Body of pancreas (tissue), 4 donors: ENCODE measurements around the gene CD300LF. TPM values are rescaled to one million over a fixed set of nuclear protein-coding genes. Genes with fewer than 3 reads are reported as not detected.
A peak's percentile ranks its signal among the peaks of the same experiment; 100 is the strongest.

Experiments used
- ATAC-seq: fragments of 150-250 bp; one replicate; pipeline ENCODE4 v1.9.1; 2016
- DNase-seq, 4 donors: peaks; one replicate each; pipeline ENCODE4 v3.0.0-alpha.2; 2019
- H3K27ac ChIP-seq, 4 donors: fragments of 200-600 bp; sonication (generic); 1 replicate in 3 of 4; 2 replicates in 1 of 4; pipeline versions ENCODE4 v1.5.1 to v1.6.1; 2016 to 2019; ENCODE audit warnings: mild to moderate bottlenecking in 1 of 4, mixed read lengths in 1 of 4, moderate library complexity in 1 of 4
- H3K27me3 ChIP-seq, 2 donors: fragments of 200-600 bp; sonication (generic); one replicate each; pipeline ENCODE4 v1.6.0; 2016; ENCODE audit warnings: mild to moderate bottlenecking in 1 of 2
- H3K36me3 ChIP-seq, 2 donors: fragments of 200-600 bp; sonication (generic); replicated peaks in 1 of 2; 2 replicates each; pipeline ENCODE4 v1.5.1; 2016; ENCODE audit warnings: low read depth in 2 of 2; ENCODE audit not compliant: insufficient read depth in 1 of 2
- H3K4me1 ChIP-seq: fragments of 200-600 bp; sonication (generic); one replicate; pipeline ENCODE4 v1.6.0; 2016
- H3K4me3 ChIP-seq, 2 donors: fragments of 200-600 bp; sonication (generic); 1 replicate in 1 of 2; 2 replicates in 1 of 2; pipeline ENCODE4 v1.5.1; 2016 to 2019
- H3K9me3 ChIP-seq, 3 donors: fragments of 200-600 bp; sonication (generic); 1 replicate in 2 of 3; 2 replicates in 1 of 3; pipeline ENCODE4 v1.5.1; 2016
- POLR2A ChIP-seq, 3 donors: fragments of 450-650 bp; IDR thresholded peaks; one replicate each; pipeline ENCODE4 v1.6.1; 2016; ENCODE audit warnings: antibody characterized with exemption in 3 of 3, mild to moderate bottlenecking in 2 of 3
- WGBS, 2 donors: methylation state at CpG; one replicate each; pipeline ENCODE4 v1.1.5; 2017; 5-methylcytosine and 5-hydroxymethylcytosine counted together
- intact Hi-C: fragments of 100-400 bp; cut with DNase I; formaldehyde crosslinking; loops from one replicate; pipeline ENCODE4 v1.15.1; 2023
- total RNA-seq, 2 donors: library from RNA; depleted of rRNA; stranded (reverse); fragments of >200 nt; gene quantifications; one replicate each; pipeline ENCODE4 v1.1.0, GENCODE V29; 2016
- TF ChIP-seq, protein P1 (sequence below), 7 experiments: fragments of 450-650 bp in 4 of 7; fragments of 200-600 bp in 3 of 7; sonication (generic) in 3 of 7; IDR thresholded peaks; one replicate each; pipeline ENCODE4 v1.5.1; 2016 to 2019; ENCODE audit warnings: antibody characterized with exemption in 7 of 7

Gene CD300LF
- total RNA-seq, 2 donors from 2014 or later: not detected

GRCh38 chr17:74756891-74757290, 44.2 kb upstream of the CD300LF start:
- intact Hi-C loops: no loop called here
- H3K4me1 ChIP-seq: peaks cover 97% of the 10 kb centered on the region
- H3K36me3 ChIP-seq: no peaks in the 10 kb centered on the region
- H3K4me3 ChIP-seq: no peak overlapping the region
- no peaks in the 10 kb centered on the region for H3K9me3 ChIP-seq
- TF ChIP-seq, protein P1, sequence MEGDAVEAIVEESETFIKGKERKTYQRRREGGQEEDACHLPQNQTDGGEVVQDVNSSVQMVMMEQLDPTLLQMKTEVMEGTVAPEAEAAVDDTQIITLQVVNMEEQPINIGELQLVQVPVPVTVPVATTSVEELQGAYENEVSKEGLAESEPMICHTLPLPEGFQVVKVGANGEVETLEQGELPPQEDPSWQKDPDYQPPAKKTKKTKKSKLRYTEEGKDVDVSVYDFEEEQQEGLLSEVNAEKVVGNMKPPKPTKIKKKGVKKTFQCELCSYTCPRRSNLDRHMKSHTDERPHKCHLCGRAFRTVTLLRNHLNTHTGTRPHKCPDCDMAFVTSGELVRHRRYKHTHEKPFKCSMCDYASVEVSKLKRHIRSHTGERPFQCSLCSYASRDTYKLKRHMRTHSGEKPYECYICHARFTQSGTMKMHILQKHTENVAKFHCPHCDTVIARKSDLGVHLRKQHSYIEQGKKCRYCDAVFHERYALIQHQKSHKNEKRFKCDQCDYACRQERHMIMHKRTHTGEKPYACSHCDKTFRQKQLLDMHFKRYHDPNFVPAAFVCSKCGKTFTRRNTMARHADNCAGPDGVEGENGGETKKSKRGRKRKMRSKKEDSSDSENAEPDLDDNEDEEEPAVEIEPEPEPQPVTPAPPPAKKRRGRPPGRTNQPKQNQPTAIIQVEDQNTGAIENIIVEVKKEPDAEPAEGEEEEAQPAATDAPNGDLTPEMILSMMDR (IDR thresholded peaks at IDR 0.05): no peak
- TF ChIP-seq POLR2A (IDR thresholded peaks at IDR 0.05): no peak
- peak overlapping the region in 3 of 4 donors; percentile 80 to 86 (median 83) for H3K27ac ChIP-seq
- DNase-seq (no peak), ATAC-seq (no peak)
- no peaks in the 10 kb centered on the region for H3K27me3 ChIP-seq
- 32 to 40% methylated on average over 1 to 3 of the region's 3 CpGs for WGBS, 2 donors

GRCh38 chr17:74755533-74755932, 42.8 kb upstream of the CD300LF start:
- no peaks in the 10 kb centered on the region for H3K9me3 ChIP-seq
- H3K4me3 ChIP-seq: no peak overlapping the region
- no peaks in the 10 kb centered on the region for H3K36me3 ChIP-seq
- no peak for TF ChIP-seq POLR2A (IDR thresholded peaks at IDR 0.05)
- TF ChIP-seq, protein P1 (IDR thresholded peaks at IDR 0.05): no peak
- ATAC-seq (no peak), DNase-seq (no peak)
- 81 to 83% methylated on average over 7 to 8 of the region's 8 CpGs for WGBS, 2 donors
- no peaks in the 10 kb centered on the region for H3K27me3 ChIP-seq
- peak overlapping the region in 1 of 4 donors; percentile 14 for H3K27ac ChIP-seq
- peaks cover 96% of the 10 kb centered on the region for H3K4me1 ChIP-seq
- intact Hi-C loops: no loop called here

DNA sequence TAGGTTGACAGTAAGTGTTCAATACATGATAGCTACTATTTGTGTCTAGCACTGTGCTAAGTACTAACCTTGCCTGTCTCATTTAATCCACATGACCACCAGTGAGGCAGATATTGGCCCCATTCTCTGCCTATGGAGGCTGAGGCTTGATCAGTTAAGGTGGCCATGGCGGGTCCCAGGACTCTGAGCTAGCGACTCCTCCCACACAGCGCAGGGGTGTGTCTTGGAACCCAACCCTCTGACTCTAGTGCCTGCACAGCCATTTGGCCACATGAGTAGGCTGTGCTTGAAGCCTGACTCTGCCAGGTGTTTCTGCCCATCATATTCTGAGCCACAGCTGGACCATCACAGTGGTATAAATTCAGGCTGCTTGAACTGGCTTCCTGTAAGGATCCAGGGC, 42.1 kb upstream of the CD300LF start:
- intact Hi-C loops: no loop called here
- WGBS, 2 donors: 77 to 97% methylated on average over 3 of the region's 3 CpGs
- Histone ChIP-seq H3K27ac (peak overlapping the region in 1 of 4 donors; percentile 4), H3K9me3 (no peaks in the 10 kb centered on the region), H3K4me3 (no peak overlapping the region), H3K4me1 (peaks cover 95% of the 10 kb centered on the region), H3K27me3 (no peaks in the 10 kb centered on the region), H3K36me3 (no peaks in the 10 kb centered on the region)
- TF ChIP-seq POLR2A (IDR thresholded peaks at IDR 0.05): no peak
- TF ChIP-seq, protein P1 (IDR thresholded peaks at IDR 0.05): no peak
- ATAC-seq: no peak
- no peak for DNase-seq

GRCh38 chr17:74752822-74753401, 40.2 kb upstream of the CD300LF start:
- Histone ChIP-seq H3K27me3 (no peaks in the 10 kb centered on the region), H3K4me1 (peaks cover 76% of the 10 kb centered on the region), H3K9me3 (no peaks in the 10 kb centered on the region), H3K27ac (peak overlapping the region in 3 of 4 donors; percentile 95 to 96 (median 96)), H3K4me3 (no peak overlapping the region), H3K36me3 (no peaks in the 10 kb centered on the region)
- no peak for DNase-seq
- ATAC-seq: no peak
- 71 to 73% methylated on average over 7 of the region's 7 CpGs for WGBS, 2 donors
- TF ChIP-seq POLR2A (IDR thresholded peaks at IDR 0.05): no peak
- TF ChIP-seq, protein P1 (IDR thresholded peaks at IDR 0.05): no peak
- intact Hi-C loops: no loop called here

DNA sequence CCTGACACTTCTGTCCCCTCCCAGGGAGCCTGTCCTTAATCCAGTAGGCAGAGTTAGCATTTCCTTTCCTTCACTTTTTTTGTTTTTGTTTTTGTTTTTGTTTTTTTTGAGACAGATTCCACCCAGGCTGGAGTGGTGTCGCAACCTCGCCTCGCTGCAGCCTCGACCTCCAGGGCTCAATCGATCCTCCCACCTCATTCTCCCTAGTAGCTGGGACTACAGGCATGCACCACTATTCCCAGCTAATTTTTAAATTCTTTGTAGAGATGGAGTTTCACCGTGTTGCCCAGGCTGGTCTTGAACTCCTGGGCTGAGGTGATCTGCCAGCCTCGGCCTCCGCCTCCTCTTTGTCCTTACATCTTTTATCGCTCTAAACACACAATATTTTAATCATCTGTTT, 39.7 kb upstream of the CD300LF start:
- Histone ChIP-seq H3K36me3 (no peaks in the 10 kb centered on the region), H3K27me3 (no peaks in the 10 kb centered on the region), H3K4me1 (peaks cover 76% of the 10 kb centered on the region), H3K4me3 (no peak overlapping the region), H3K9me3 (no peaks in the 10 kb centered on the region), H3K27ac (peak overlapping the region in 3 of 4 donors; percentile 95 to 96 (median 96))
- intact Hi-C loops: no loop called here
- ATAC-seq (no peak), DNase-seq (no peak)
- TF ChIP-seq, protein P1 (IDR thresholded peaks at IDR 0.05): no peak
- no peak for TF ChIP-seq POLR2A (IDR thresholded peaks at IDR 0.05)
- 45 to 56% methylated on average over 9 of the region's 9 CpGs for WGBS, 2 donors
